Gastroesophageal sphincter (tissue), 3 donors: Measurements from ENCODE around the gene ARHGAP26.

Experiments
- EP300 ChIP-seq: sonication (generic); formaldehyde crosslinking; IDR thresholded peaks from one replicate; pipeline ENCODE4 v1.6.1; 2017; ENCODE audit warnings: antibody characterized with exemption, mild to moderate bottlenecking
- POLR2A ChIP-seq, 2 donors: fragments of 450-650 bp; IDR thresholded peaks; one replicate each; pipeline ENCODE4 v1.6.1; 2017; ENCODE audit warnings: antibody characterized with exemption in 2 of 2, mild to moderate bottlenecking in 2 of 2, moderate library complexity in 1 of 2
- POLR2AphosphoS5 ChIP-seq: sonication (generic); formaldehyde crosslinking; IDR thresholded peaks from one replicate; pipeline ENCODE4 v1.6.1; 2017; ENCODE audit warnings: antibody characterized with exemption
- TF ChIP-seq, protein P1 (sequence below), 4 experiments: fragments of 200-600 bp in 2 of 4; fragments of 450-650 bp in 2 of 4; sonication (generic) in 1 of 4; IDR thresholded peaks; one replicate each; pipeline ENCODE4 v1.5.1; 2017 to 2019; ENCODE audit warnings: antibody characterized with exemption in 4 of 4, mild to moderate bottlenecking in 2 of 4, moderate library complexity in 2 of 4

- no peak for TF ChIP-seq EP300
- TF ChIP-seq, protein P1, sequence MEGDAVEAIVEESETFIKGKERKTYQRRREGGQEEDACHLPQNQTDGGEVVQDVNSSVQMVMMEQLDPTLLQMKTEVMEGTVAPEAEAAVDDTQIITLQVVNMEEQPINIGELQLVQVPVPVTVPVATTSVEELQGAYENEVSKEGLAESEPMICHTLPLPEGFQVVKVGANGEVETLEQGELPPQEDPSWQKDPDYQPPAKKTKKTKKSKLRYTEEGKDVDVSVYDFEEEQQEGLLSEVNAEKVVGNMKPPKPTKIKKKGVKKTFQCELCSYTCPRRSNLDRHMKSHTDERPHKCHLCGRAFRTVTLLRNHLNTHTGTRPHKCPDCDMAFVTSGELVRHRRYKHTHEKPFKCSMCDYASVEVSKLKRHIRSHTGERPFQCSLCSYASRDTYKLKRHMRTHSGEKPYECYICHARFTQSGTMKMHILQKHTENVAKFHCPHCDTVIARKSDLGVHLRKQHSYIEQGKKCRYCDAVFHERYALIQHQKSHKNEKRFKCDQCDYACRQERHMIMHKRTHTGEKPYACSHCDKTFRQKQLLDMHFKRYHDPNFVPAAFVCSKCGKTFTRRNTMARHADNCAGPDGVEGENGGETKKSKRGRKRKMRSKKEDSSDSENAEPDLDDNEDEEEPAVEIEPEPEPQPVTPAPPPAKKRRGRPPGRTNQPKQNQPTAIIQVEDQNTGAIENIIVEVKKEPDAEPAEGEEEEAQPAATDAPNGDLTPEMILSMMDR (IDR thresholded peaks at IDR 0.05), result no peak
- no peak for TF ChIP-seq POLR2A (IDR thresholded peaks at IDR 0.05)
- no peak for TF ChIP-seq POLR2AphosphoS5
These were observed 141.0 kb downstream of the ARHGAP26 start for GRCh38 chr5:142911170-142911569.
